NCI-H1092 (cell line): ENCODE measurements around the gene ARHGEF4.

Experiments used
- DNase-seq: peaks from one replicate; lab custom pipeline; 2025; lab: John Stamatoyannopoulos, UW

ARHGEF4 gene

GRCh38 chr2:130852521-130853115, 15.9 kb downstream of the ARHGEF4 start:
- no peak for DNase-seq

GRCh38 chr2:130853391-130853790, 16.7 kb downstream of the ARHGEF4 start:
- DNase-seq, result no peak

- no peak for DNase-seq
Measured at GRCh38 chr2:130854301-130854700, 17.6 kb downstream of the ARHGEF4 start.

- peak; percentile 57 for DNase-seq
Measured at GRCh38 chr2:130864830-130865800, 28.4 kb downstream of the ARHGEF4 start.

- no peak for DNase-seq
Measured at GRCh38 chr2:130869441-130870160, 32.9 kb downstream of the ARHGEF4 start.

GRCh38 chr2:130870161-130870485, 33.4 kb downstream of the ARHGEF4 start:
- no peak for DNase-seq

GRCh38 chr2:130870779-130871178, 34.1 kb downstream of the ARHGEF4 start:
- no peak for DNase-seq

GRCh38 chr2:130871843-130872740, 35.4 kb downstream of the ARHGEF4 start:
- no peak for DNase-seq

- DNase-seq, result no peak
Measured at GRCh38 chr2:130872741-130873125, 36.0 kb downstream of the ARHGEF4 start.

GRCh38 chr2:130873700-130874346, 37.1 kb downstream of the ARHGEF4 start:
- peak; percentile 36 for DNase-seq

GRCh38 chr2:130874512-130874911, 37.8 kb downstream of the ARHGEF4 start:
- DNase-seq, result no peak

GRCh38 chr2:130875935-130876334, 39.2 kb downstream of the ARHGEF4 start:
- DNase-seq, result no peak

- no peak for DNase-seq
Measured at GRCh38 chr2:130877258-130877657, 40.5 kb downstream of the ARHGEF4 start.

GRCh38 chr2:130878316-130878715, 41.6 kb downstream of the ARHGEF4 start:
- no peak for DNase-seq

- no peak for DNase-seq
Measured at GRCh38 chr2:130878933-130879332, 42.2 kb downstream of the ARHGEF4 start.

GRCh38 chr2:130882111-130882690, 45.5 kb downstream of the ARHGEF4 start:
- DNase-seq, result no peak

GRCh38 chr2:130882991-130883390, 46.3 kb downstream of the ARHGEF4 start:
- DNase-seq, result no peak

- DNase-seq, result no peak
Measured at GRCh38 chr2:130883496-130883895, 46.8 kb downstream of the ARHGEF4 start.

- no peak for DNase-seq
Measured at GRCh38 chr2:130884013-130884412, 47.3 kb downstream of the ARHGEF4 start.

- DNase-seq, result no peak
Measured at GRCh38 chr2:130884503-130884902, 47.8 kb downstream of the ARHGEF4 start.

- DNase-seq, result no peak
Measured at GRCh38 chr2:130887643-130888042, 50.9 kb downstream of the ARHGEF4 start.
